Hematopoietic multipotent progenitor cell treated with erythropoietin and hydrocortisone succinate and interleukin-3 and kit ligand, for 15 days (in vitro differentiated cells): ENCODE measurements around the gene C3AR1.
"Not testable (repeated sequence)": the region's sequence is repeated elsewhere in the genome, so short reads cannot be mapped to it uniquely, and the experiment has no call there.

Experiments
- DNase-seq: peaks from one replicate; pipeline ENCODE4 v3.0.0-alpha.2; 2015; ENCODE audit warnings: low spot score

Gene C3AR1

GRCh38 chr12:8027856-8028255 lies 38.3 kb downstream of the C3AR1 start:
- DNase-seq, result no peak

GRCh38 chr12:8026291-8026900 lies 39.8 kb downstream of the C3AR1 start:
- DNase-seq, result peak; percentile 98

GRCh38 chr12:8018666-8019581 lies 47.2 kb downstream of the C3AR1 start:
- no peak for DNase-seq

- DNase-seq, result not testable (repeated sequence)
Measured at GRCh38 chr12:8018213-8018612, 47.9 kb downstream of the C3AR1 start.

- DNase-seq, result no peak
Measured at GRCh38 chr12:8014836-8015235, 51.3 kb downstream of the C3AR1 start.

- DNase-seq, result no peak
Measured at GRCh38 chr12:8012651-8013309, 53.4 kb downstream of the C3AR1 start.

GRCh38 chr12:8011331-8011730 lies 54.8 kb downstream of the C3AR1 start:
- DNase-seq, result no peak
